B cell (primary cell): ENCODE measurements around the gene RAD51B. TPM values are rescaled to one million over a fixed set of nuclear protein-coding genes. Genes with fewer than 3 reads are reported as not detected.

Experiments used
- ATAC-seq: fragments of 200-7000 bp; cut with Tn5 transposase; one replicate; pipeline ENCODE4 v1.10.0; 2021; ENCODE audit warnings: low read depth, mild to moderate bottlenecking, moderate number of reproducible peaks, moderate library complexity
- CTCF ChIA-PET: fragments of 350-600 bp; sonication (Branson Sonifier 250); formaldehyde crosslinking; loops from one replicate; lab custom pipeline; 2021; ENCODE audit warnings: antibody characterized with exemption, inconsistent platforms; lab: Charles Lee
- POLR2A ChIA-PET: fragments of 350-600 bp; sonication (Branson Sonifier 250); formaldehyde crosslinking; loops from one replicate; lab custom pipeline; 2021; ENCODE audit warnings: antibody characterized with exemption; lab: Charles Lee
- DNase-seq: peaks from one replicate; pipeline ENCODE4 v3.0.0; 2013
- H2AFZ ChIP-seq: 2 replicates; pipeline ENCODE4 v1.6.1; 2012; ENCODE audit warnings: mild to moderate bottlenecking, low read depth, low read length; ENCODE audit not compliant: insufficient read depth, poor library complexity, severe bottlenecking
- H3K27ac ChIP-seq, 2 donors: 1 replicate in 1 of 2; 2 replicates in 1 of 2; pipeline ENCODE4 v1.5.1; 2012 to 2013; ENCODE audit warnings: low read length in 2 of 2, mild to moderate bottlenecking in 2 of 2, moderate library complexity in 1 of 2
- H3K27me3 ChIP-seq, 4 experiments: fragments of 200-600 bp in 1 of 4; sonication (generic) in 1 of 4; replicated peaks in 1 of 4; 1 replicate in 2 of 4; 2 replicates in 2 of 4; pipeline versions ENCODE4 v1.6.1 to v1.7.0; 2013 to 2016; ENCODE audit warnings: low read length in 3 of 4, mild to moderate bottlenecking in 2 of 4, mixed read lengths in 1 of 4, moderate library complexity in 1 of 4; ENCODE audit not compliant: insufficient read depth in 4 of 4, control insufficient read depth in 3 of 4; ENCODE audit errors: control extremely low read depth in 1 of 4
- H3K36me3 ChIP-seq, 2 experiments: replicated peaks in 1 of 2; 1 replicate in 1 of 2; 2 replicates in 1 of 2; pipeline versions ENCODE4 v1.6.1 to v1.7.1; 2013; ENCODE audit warnings: low read length in 1 of 2; ENCODE audit not compliant: insufficient read depth in 2 of 2, control insufficient read depth in 1 of 2; ENCODE audit errors: control extremely low read depth in 1 of 2, extremely low read depth in 1 of 2
- H3K4me1 ChIP-seq, 2 donors: fragments of 200-600 bp in 1 of 2; sonication (generic) in 1 of 2; 1 replicate in 1 of 2; 2 replicates in 1 of 2; pipeline versions ENCODE4 v1.5.1 to v1.6.1; 2013 to 2017; ENCODE audit warnings: low read length in 2 of 2; ENCODE audit not compliant: control insufficient read depth in 2 of 2, insufficient read depth in 2 of 2
- H3K4me2 ChIP-seq: replicated peaks from 2 replicates; pipeline ENCODE3; 2012; ENCODE audit warnings: mild to moderate bottlenecking, low read depth, low read length; ENCODE audit not compliant: poor library complexity, severe bottlenecking
- H3K4me3 ChIP-seq, 5 experiments: fragments of 200-600 bp in 1 of 5; sonication (generic) in 1 of 5; 1 replicate in 3 of 5; 2 replicates in 2 of 5; pipeline versions ENCODE4 v1.5.1 to v1.7.0; 2011 to 2016; ENCODE audit warnings: low read length in 4 of 5, mild to moderate bottlenecking in 4 of 5, low read depth in 2 of 5, control low read depth in 1 of 5, moderate library complexity in 1 of 5; ENCODE audit not compliant: insufficient read depth in 1 of 5; ENCODE audit errors: control extremely low read depth in 1 of 5, extremely low read depth in 1 of 5
- H3K79me2 ChIP-seq: fragments of 200-600 bp; sonication (generic); one replicate; pipeline ENCODE4 v1.6.0; 2016; ENCODE audit warnings: low read length; ENCODE audit not compliant: control insufficient read depth, insufficient read depth
- H3K9ac ChIP-seq: fragments of 200-600 bp; sonication (generic); 2 replicates; pipeline ENCODE4 v1.6.1; 2017; ENCODE audit warnings: mild to moderate bottlenecking, low read length, moderate library complexity
- H3K9me3 ChIP-seq, 3 donors: one replicate each; pipeline versions ENCODE4 v1.6.1 to v1.7.1; 2013; ENCODE audit warnings: low read length in 2 of 3; ENCODE audit not compliant: control insufficient read depth in 2 of 3, insufficient read depth in 1 of 3; ENCODE audit errors: control extremely low read depth in 1 of 3
- H4K20me1 ChIP-seq: 2 replicates; pipeline ENCODE4 v1.6.0; 2012; ENCODE audit warnings: mild to moderate bottlenecking, low read length; ENCODE audit not compliant: insufficient read depth, control insufficient read depth, poor library complexity, severe bottlenecking
- H3K27ac Mint-ChIP-seq: one replicate; pipeline ENCODE4 v1.8.0; 2021; ENCODE audit warnings: mixed read lengths
- H3K27me3 Mint-ChIP-seq: one replicate; pipeline ENCODE4 v1.8.0; 2021; ENCODE audit warnings: mixed read lengths
- H3K4me1 Mint-ChIP-seq: one replicate; pipeline ENCODE4 v1.8.0; 2021; ENCODE audit warnings: mixed read lengths
- H3K4me3 Mint-ChIP-seq: one replicate; pipeline ENCODE4 v1.8.0; 2021; ENCODE audit warnings: mixed read lengths
- H3K9me3 Mint-ChIP-seq: one replicate; pipeline ENCODE4 v1.8.0; 2022; ENCODE audit warnings: mixed read lengths; ENCODE audit not compliant: insufficient read depth
- EZH2 ChIP-seq: IDR thresholded peaks from 2 replicates; pipeline ENCODE4 v1.6.1; 2012; ENCODE audit warnings: borderline replicate concordance, low read depth, mild to moderate bottlenecking, moderate library complexity, low read length; ENCODE audit not compliant: insufficient read depth, poor library complexity, severe bottlenecking
- WGBS: methylation state at CpG from one replicate; pipeline ENCODE4 v1.1.5; 2013; ENCODE audit warnings: missing lambda C conversion rate; ENCODE audit not compliant: insufficient coverage; 5-methylcytosine and 5-hydroxymethylcytosine counted together
- intact Hi-C: fragments of 100-400 bp; cut with micrococcal nuclease; formaldehyde crosslinking; loops from one replicate; pipeline ENCODE4 v1.10.0; 2022
- polyA plus RNA-seq: library from polyadenylated mRNA; depleted of rRNA; stranded (reverse); fragments of >200 nt; gene quantifications from 2 replicates; pipeline ENCODE4 v1.2.3, GENCODE V29; 2012
- total RNA-seq, 2 donors: library from RNA; stranded (reverse); fragments of 120-200 nt in 1 of 2; gene quantifications; 1 replicate in 1 of 2; 2 replicates in 1 of 2; pipeline versions ENCODE4 v1.2.3 to v1.2.4, GENCODE V29; 2013 to 2022
- TF ChIP-seq, protein P1 (sequence below): fragments of 200-600 bp; IDR thresholded peaks from one replicate; pipeline ENCODE4 v1.8.0; 2022; ENCODE audit warnings: antibody characterized with exemption, mild to moderate bottlenecking

Gene RAD51B
- total and polyA plus RNA-seq, 2 donors (not counting 1 experiment from before 2014, with no cell fraction given), result 6.5 to 60.6 TPM

DNA sequence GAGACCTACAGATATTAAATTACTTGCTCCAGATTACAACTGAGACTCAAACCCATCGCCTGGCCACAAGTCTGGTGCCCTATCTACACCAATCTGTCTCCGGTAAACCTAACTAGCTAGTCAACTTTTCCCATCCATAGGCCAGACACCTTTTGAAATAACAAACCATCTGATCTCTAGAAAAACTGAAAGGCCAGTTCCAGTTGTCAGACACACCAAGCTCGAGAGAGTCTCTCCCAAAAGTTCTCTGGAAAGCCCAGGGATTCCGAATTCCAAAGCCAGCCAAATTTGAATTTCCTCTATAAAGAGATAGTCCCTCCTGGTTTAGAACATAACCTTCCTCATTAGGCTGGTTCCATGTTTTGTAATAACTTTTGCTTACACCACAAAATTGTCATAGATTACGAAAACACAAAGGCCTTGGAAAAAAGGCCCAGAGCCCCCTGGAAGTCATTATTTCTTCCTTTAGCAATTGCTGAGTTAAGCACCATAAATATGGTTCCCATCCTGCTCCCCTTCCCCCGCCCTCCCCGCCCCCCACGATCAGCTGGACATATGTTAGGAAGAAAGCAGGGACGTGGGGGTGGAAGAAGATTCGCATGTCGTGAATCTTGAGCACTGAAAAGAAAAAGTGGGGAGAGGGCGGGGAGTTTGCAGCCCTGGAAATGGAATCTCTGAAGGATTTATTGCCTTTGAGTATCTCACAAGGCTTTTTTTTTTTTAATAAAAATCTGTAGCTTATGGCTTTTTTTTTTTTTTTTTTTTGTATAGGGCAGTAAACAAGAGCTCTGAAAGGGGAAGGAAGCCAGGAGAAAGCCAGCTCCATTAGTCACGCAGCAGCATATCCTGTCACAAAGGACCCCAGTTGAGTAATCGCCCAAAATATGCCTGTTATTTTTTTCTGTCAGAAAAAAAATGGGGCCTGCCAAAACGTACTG, 862.9 kb downstream of the RAD51B start:
- Mint-ChIP-seq H3K4me3 (peak overlapping the region; percentile 82), H3K4me1 (peaks cover 80% of the 10 kb centered on the region), H3K27me3 (no peaks in the 10 kb centered on the region), H3K27ac (peak overlapping the region; percentile 99), H3K9me3 (no peaks in the 10 kb centered on the region)
- peak; percentile 86 for DNase-seq
- peak overlapping the region; percentile 94 to 98 for H3K27ac ChIP-seq
- 61% methylated on average over 8 of the region's 15 CpGs for WGBS
- CTCF ChIA-PET, result interaction anchor here (0.7 to 5.1 kb wide), 12 partner anchors 12 to 435 kb away, joined by 3 to 97 read pairs (median 6); partner anchors contain the start of gene ZFP36L1
- peaks cover 2 to 16% of the 10 kb centered on the region in 2 experiments for H3K36me3 ChIP-seq
- no peaks in the 10 kb centered on the region for H3K27me3 ChIP-seq
- H3K4me1 ChIP-seq, result peaks cover 56 to 63% of the 10 kb centered on the region in 2 donors
- no peak for TF ChIP-seq EZH2
- TF ChIP-seq, protein P1, sequence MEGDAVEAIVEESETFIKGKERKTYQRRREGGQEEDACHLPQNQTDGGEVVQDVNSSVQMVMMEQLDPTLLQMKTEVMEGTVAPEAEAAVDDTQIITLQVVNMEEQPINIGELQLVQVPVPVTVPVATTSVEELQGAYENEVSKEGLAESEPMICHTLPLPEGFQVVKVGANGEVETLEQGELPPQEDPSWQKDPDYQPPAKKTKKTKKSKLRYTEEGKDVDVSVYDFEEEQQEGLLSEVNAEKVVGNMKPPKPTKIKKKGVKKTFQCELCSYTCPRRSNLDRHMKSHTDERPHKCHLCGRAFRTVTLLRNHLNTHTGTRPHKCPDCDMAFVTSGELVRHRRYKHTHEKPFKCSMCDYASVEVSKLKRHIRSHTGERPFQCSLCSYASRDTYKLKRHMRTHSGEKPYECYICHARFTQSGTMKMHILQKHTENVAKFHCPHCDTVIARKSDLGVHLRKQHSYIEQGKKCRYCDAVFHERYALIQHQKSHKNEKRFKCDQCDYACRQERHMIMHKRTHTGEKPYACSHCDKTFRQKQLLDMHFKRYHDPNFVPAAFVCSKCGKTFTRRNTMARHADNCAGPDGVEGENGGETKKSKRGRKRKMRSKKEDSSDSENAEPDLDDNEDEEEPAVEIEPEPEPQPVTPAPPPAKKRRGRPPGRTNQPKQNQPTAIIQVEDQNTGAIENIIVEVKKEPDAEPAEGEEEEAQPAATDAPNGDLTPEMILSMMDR, result no peak
- no peaks in the 10 kb centered on the region for H3K9me3 ChIP-seq
- H2AFZ ChIP-seq, result peak overlapping the region; percentile 37
- POLR2A ChIA-PET, result interaction anchor here (0.6 to 4.3 kb wide), 29 partner anchors 15 to 816 kb away, joined by 3 to 44 read pairs (median 5); partner anchors contain the start of gene ZFP36L1
- H4K20me1 ChIP-seq, result no peaks in the 10 kb centered on the region
- peak overlapping the region; percentile 60 for H3K9ac ChIP-seq
- intact Hi-C loops, result loop anchor here (2.0 to 10.0 kb wide), 2 partner anchors 18 to 178 kb away; no protein-coding TSS in a partner anchor
- H3K4me3 ChIP-seq, result peak overlapping the region in 3 of 5 experiments; percentile 8 to 45 (median 28)
- H3K79me2 ChIP-seq, result peaks cover 38% of the 10 kb centered on the region
- H3K4me2 ChIP-seq, result peak overlapping the region; percentile 79
- peak; percentile 37 for ATAC-seq
